Pancreas (tissue), 10 donors: ENCODE data around the gene SLC35F1. TPM values are rescaled to one million over a fixed set of nuclear protein-coding genes. Genes with fewer than 3 reads are reported as not detected.

Experiments used
- ATAC-seq, 4 donors: fragments of 200-7000 bp; cut with Tn5 transposase; one replicate each; pipeline versions ENCODE4 v1.8.0 to v1.9.1; 2020; ENCODE audit warnings: mild to moderate bottlenecking in 4 of 4, moderate library complexity in 4 of 4
- DNase-seq, 6 donors: peaks; one replicate each; pipeline ENCODE4 v3.0.0-alpha.2; 2020
- FAIRE-seq: peaks from 2 replicates; lab custom pipeline; 2012; peaks lifted over from hg19 to GRCh38; lab: Jason Lieb, UNC
- H3K27ac ChIP-seq, 4 donors: fragments of 200-600 bp; sonication (generic); 1 replicate in 3 of 4; 2 replicates in 1 of 4; pipeline versions ENCODE4 v1.5.0 to v1.8.0; 2020
- H3K27me3 ChIP-seq, 4 donors: fragments of 200-600 bp; one replicate each; pipeline ENCODE4 v1.8.0; 2021
- H3K36me3 ChIP-seq, 3 donors: fragments of 200-600 bp; sonication (generic) in 1 of 3; one replicate each; pipeline versions ENCODE4 v1.5.0 to v1.8.0; 2020 to 2021
- H3K4me1 ChIP-seq, 3 donors: fragments of 200-600 bp; one replicate each; pipeline ENCODE4 v1.8.0; 2021
- H3K4me3 ChIP-seq, 4 donors: fragments of 200-600 bp; sonication (generic) in 2 of 4; one replicate each; pipeline versions ENCODE4 v1.5.0 to v1.8.0; 2020 to 2021
- H3K9me3 ChIP-seq, 4 donors: fragments of 200-600 bp; one replicate each; pipeline ENCODE4 v1.8.0; 2021
- WGBS, 2 donors: extraction: QIAGEN DNeasy Blood & Tissue Kit; methylation state at CpG; one replicate each; pipeline ENCODE4 v1.1.7; 2013; 5-methylcytosine and 5-hydroxymethylcytosine counted together
- intact Hi-C, 3 donors: fragments of 100-400 bp; cut with DNase I; formaldehyde crosslinking; loops; one replicate each; pipeline versions ENCODE4 v1.11.1 to v1.14.2; 2022
- polyA plus RNA-seq, 2 donors: library from polyadenylated mRNA; stranded (reverse); fragments of 200-250 nt; gene quantifications; one replicate each; pipeline ENCODE4 v1.2.3, GENCODE V29; 2013
- total RNA-seq, 6 donors: library from RNA; stranded (reverse); fragmentation: NEBNext Ultra II Directional in 4 of 6; extraction: Animal tissue kit (Norgen Biotek cat#: 25700) in 4 of 6; gene quantifications; one replicate each; pipeline versions ENCODE4 v1.2.1 to v1.2.4, GENCODE V29; 2021 to 2023
- TF ChIP-seq, protein P1 (sequence below), 4 donors: fragments of 200-600 bp; sonication (generic) in 3 of 4; IDR thresholded peaks; one replicate each; pipeline versions ENCODE4 v1.5.0 to v1.8.0; 2021; ENCODE audit warnings: antibody characterized with exemption in 4 of 4
- donor health status: healthy with polysubstance abuse.
- donor health status: DM: no; HTN: no; CAD: no; lungs with moderate emphysema.
- donor health status: DM: no; HTN: no; CAD: no.
- donor health status: control.
- donor health status: control.
- donor health status: Bipolar disorder and iron deficiency.
- donor health status: DM: yes; HTN: yes; CAD: no.
- donor health status: DM: no; HTN: no; CAD: no.
- donor health status: DM: no; HTN: no; CAD: no.
- donor health status: DM: yes; HTN: yes; CAD: no.

Gene SLC35F1
- total and polyA plus RNA-seq, 8 donors = 0.14 to 2.1 (median 0.29) TPM

GRCh38 chr6:118320652-118321051 lies 413.6 kb downstream of the SLC35F1 start:
- ATAC-seq = no peak
- H3K4me3 ChIP-seq = no peak overlapping the region
- H3K27me3 ChIP-seq = no peaks in the 10 kb centered on the region
- no peaks in the 10 kb centered on the region for H3K9me3 ChIP-seq
- FAIRE-seq = no peak
- no peak for DNase-seq
- no peak overlapping the region for H3K27ac ChIP-seq
- 52 to 63% methylated on average over 2 of the region's 2 CpGs for WGBS, 2 donors
- intact Hi-C loops = no loop called here
- TF ChIP-seq, protein P1, sequence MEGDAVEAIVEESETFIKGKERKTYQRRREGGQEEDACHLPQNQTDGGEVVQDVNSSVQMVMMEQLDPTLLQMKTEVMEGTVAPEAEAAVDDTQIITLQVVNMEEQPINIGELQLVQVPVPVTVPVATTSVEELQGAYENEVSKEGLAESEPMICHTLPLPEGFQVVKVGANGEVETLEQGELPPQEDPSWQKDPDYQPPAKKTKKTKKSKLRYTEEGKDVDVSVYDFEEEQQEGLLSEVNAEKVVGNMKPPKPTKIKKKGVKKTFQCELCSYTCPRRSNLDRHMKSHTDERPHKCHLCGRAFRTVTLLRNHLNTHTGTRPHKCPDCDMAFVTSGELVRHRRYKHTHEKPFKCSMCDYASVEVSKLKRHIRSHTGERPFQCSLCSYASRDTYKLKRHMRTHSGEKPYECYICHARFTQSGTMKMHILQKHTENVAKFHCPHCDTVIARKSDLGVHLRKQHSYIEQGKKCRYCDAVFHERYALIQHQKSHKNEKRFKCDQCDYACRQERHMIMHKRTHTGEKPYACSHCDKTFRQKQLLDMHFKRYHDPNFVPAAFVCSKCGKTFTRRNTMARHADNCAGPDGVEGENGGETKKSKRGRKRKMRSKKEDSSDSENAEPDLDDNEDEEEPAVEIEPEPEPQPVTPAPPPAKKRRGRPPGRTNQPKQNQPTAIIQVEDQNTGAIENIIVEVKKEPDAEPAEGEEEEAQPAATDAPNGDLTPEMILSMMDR (IDR thresholded peaks at IDR 0.05) = no peak
- no peaks in the 10 kb centered on the region for H3K4me1 ChIP-seq
- H3K36me3 ChIP-seq = no peaks in the 10 kb centered on the region

DNA sequence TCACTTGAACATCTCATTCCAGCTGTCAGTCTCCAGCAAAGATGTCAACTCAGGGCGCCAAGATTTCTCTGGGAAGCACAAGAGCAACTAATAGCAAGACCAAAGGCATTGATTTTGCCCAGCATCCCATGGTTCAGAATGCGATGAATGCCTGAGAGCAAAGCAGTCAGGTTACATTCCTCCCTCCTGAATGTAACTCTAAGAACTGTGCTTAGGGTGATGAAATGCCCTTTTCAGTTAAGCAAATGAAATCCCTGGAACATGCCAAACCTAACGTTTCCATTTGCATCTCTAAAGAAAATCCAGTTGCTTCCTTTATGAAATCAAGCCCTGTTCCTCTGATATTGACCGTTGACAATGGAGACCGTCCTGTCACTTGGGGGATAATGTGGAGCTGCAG lies 417.1 kb downstream of the SLC35F1 start:
- H3K36me3 ChIP-seq = no peaks in the 10 kb centered on the region
- 49 to 57% methylated on average over 5 of the region's 5 CpGs for WGBS, 2 donors
- TF ChIP-seq, protein P1 (IDR thresholded peaks at IDR 0.05) = no peak
- no peaks in the 10 kb centered on the region for H3K9me3 ChIP-seq
- H3K4me3 ChIP-seq = no peak overlapping the region
- ATAC-seq = no peak
- FAIRE-seq = no peak
- no peaks in the 10 kb centered on the region for H3K27me3 ChIP-seq
- intact Hi-C loops = no loop called here
- H3K27ac ChIP-seq = no peak overlapping the region
- H3K4me1 ChIP-seq = no peaks in the 10 kb centered on the region
- DNase-seq = no peak

DNA sequence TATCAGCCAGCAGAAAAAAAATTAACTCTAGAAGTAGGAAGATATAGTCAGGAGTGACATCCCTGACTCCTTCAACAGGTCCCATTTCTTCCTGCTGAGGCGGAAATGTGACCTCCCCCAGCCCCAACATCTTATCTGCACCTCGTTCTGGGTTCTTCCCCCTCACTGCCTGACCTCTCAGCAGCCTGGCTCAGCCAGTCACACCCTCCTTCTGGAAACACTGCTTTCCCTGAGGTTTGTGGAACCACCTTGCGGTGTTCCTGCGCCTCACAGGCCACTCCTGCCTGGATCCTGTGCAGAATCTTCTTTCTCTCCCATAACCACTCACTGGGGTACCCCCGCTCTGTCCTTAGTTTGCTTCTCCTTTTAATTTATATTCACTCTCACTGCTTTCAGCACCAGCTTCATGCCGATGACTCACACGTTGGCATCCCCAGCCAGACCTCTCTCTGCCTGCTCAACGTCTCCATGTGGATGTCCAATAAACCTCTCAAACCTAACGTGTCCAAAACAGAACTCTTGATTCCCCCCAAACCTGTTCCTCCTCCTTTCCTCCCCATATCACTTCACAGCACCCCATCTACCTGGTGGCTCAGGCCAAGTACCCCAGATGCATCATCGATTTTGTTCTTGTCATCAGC lies 418.3 kb downstream of the SLC35F1 start:
- no peaks in the 10 kb centered on the region for H3K4me1 ChIP-seq
- FAIRE-seq = no peak
- intact Hi-C loops = no loop called here
- WGBS, 2 donors = 76 to 82% methylated on average over 10 of the region's 10 CpGs
- DNase-seq = no peak
- no peak overlapping the region for H3K4me3 ChIP-seq
- no peak for ATAC-seq
- no peaks in the 10 kb centered on the region for H3K27me3 ChIP-seq
- H3K9me3 ChIP-seq = no peaks in the 10 kb centered on the region
- TF ChIP-seq, protein P1 (IDR thresholded peaks at IDR 0.05) = no peak
- no peak overlapping the region for H3K27ac ChIP-seq
- H3K36me3 ChIP-seq = no peaks in the 10 kb centered on the region

GRCh38 chr6:118326712-118327111 lies 419.6 kb downstream of the SLC35F1 start:
- no peaks in the 10 kb centered on the region for H3K4me1 ChIP-seq
- H3K27ac ChIP-seq = no peak overlapping the region
- no peaks in the 10 kb centered on the region for H3K27me3 ChIP-seq
- intact Hi-C loops = no loop called here
- TF ChIP-seq, protein P1 (IDR thresholded peaks at IDR 0.05) = no peak
- H3K36me3 ChIP-seq = no peaks in the 10 kb centered on the region
- no peak overlapping the region for H3K4me3 ChIP-seq
- FAIRE-seq = no peak
- ATAC-seq = no peak
- H3K9me3 ChIP-seq = no peaks in the 10 kb centered on the region
- no peak for DNase-seq

DNA sequence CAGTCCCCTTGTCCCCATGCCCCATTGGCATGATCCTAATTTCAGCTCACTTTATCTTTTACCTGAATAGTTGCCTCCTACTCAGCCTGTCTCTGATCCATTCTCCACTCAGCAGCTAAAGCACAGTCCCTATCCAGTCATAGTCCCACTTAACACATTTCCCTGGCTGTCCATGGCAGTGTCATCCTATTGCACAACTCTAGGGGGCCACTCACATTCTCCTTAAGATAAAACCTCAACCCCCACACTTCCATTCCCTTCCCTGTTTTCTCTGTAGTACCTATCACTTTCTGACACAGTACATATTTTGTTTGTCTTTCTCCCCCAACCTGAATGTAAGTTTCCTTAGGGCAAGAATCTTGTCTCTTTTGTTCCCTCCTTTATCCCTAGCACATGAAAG lies 420.2 kb downstream of the SLC35F1 start:
- intact Hi-C loops = no loop called here
- FAIRE-seq = no peak
- no peak for ATAC-seq
- no peaks in the 10 kb centered on the region for H3K27me3 ChIP-seq
- H3K27ac ChIP-seq = no peak overlapping the region
- DNase-seq = no peak
- H3K4me1 ChIP-seq = no peaks in the 10 kb centered on the region
- H3K9me3 ChIP-seq = no peaks in the 10 kb centered on the region
- H3K4me3 ChIP-seq = no peak overlapping the region
- TF ChIP-seq, protein P1 (IDR thresholded peaks at IDR 0.05) = no peak
- no peaks in the 10 kb centered on the region for H3K36me3 ChIP-seq
